IMR-90 (cell line): Measurements from ENCODE around the gene RGS9.

Experiments used
- BHLHE40 ChIP-seq: fragments of 150-350 bp; IDR thresholded peaks from 2 replicates; pipeline ENCODE4 v1.6.1; 2016; ENCODE audit warnings: mild to moderate bottlenecking, low read depth, low read length
- CEBPB ChIP-seq: IDR thresholded peaks from 2 replicates; pipeline ENCODE4 v1.6.1; 2012; ENCODE audit warnings: low read depth, low read length, improper control_type of control experiment
- FOS ChIP-seq: fragments of 150-350 bp; IDR thresholded peaks from 2 replicates; pipeline ENCODE4 v1.6.1; 2016; ENCODE audit warnings: low read depth, low read length
- MAFK ChIP-seq: IDR thresholded peaks from 2 replicates; pipeline ENCODE4 v1.6.1; 2012; ENCODE audit warnings: low read depth, low read length, improper control_type of control experiment
- MAZ ChIP-seq: IDR thresholded peaks from 2 replicates; pipeline ENCODE4 v1.6.1; 2012; ENCODE audit warnings: low read depth, mild to moderate bottlenecking, low read length, improper control_type of control experiment, moderate library complexity, borderline replicate concordance
- MXI1 ChIP-seq: IDR thresholded peaks from 2 replicates; pipeline ENCODE4 v1.6.1; 2012; ENCODE audit warnings: low read depth, mild to moderate bottlenecking, low read length, moderate library complexity, borderline replicate concordance
- NFE2L2 ChIP-seq: fragments of 150-350 bp; IDR thresholded peaks from 2 replicates; pipeline ENCODE4 v1.6.1; 2016; ENCODE audit warnings: low read depth, mild to moderate bottlenecking, low read length
- POLR2A ChIP-seq: IDR thresholded peaks from 2 replicates; pipeline ENCODE4 v1.6.1; 2012; ENCODE audit warnings: mild to moderate bottlenecking, low read depth, low read length
- RFX5 ChIP-seq: IDR thresholded peaks from 2 replicates; pipeline ENCODE4 v1.8.0; 2012; ENCODE audit warnings: low read depth, mild to moderate bottlenecking, low read length, moderate library complexity
- TF ChIP-seq, protein P1 (sequence below): conservative IDR thresholded peaks from 2 replicates; pipeline ENCODE4 v1.5.1; 2012; ENCODE audit warnings: mild to moderate bottlenecking, low read depth, low read length, improper control_type of control experiment
- TF ChIP-seq, protein P2 (sequence below): fragments of 150-350 bp; IDR thresholded peaks from 2 replicates; pipeline ENCODE4 v1.6.1; 2016; ENCODE audit warnings: low read depth, mild to moderate bottlenecking, low read length, moderate library complexity, borderline replicate concordance
- TF ChIP-seq, protein P3 (sequence below): fragments of 150-350 bp; IDR thresholded peaks from 2 replicates; pipeline ENCODE4 v1.6.1; 2017; ENCODE audit warnings: mild to moderate bottlenecking, antibody characterized with exemption, low read length, low read depth

DNA sequence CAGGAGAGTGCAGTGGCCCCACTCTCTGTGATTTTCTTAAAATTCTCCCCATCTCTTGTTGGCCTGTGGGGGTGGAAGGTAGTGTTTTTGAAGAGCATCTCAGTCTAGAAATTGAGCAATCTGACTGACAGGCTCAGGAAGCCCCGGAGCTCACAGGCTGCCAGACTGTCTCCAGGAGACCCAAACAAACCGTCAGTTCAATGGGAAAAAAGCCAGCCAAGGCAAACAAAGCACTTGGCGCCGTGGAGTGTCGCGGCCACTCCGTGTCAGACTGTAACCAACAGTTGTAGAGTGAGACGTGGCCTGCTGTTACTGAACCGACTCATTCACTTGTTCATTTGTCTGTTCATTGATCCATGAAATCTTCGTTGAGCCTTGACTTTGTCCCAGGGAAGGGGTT is 33.7 kb downstream of the RGS9 start:
- TF ChIP-seq MXI1 (no peak), CEBPB (peak; percentile 88), POLR2A (no peak), MAFK (no peak), RFX5 (no peak), BHLHE40 (no peak), MAZ (no peak), NFE2L2 (no peak), FOS (no peak)
- TF ChIP-seq, protein P1, sequence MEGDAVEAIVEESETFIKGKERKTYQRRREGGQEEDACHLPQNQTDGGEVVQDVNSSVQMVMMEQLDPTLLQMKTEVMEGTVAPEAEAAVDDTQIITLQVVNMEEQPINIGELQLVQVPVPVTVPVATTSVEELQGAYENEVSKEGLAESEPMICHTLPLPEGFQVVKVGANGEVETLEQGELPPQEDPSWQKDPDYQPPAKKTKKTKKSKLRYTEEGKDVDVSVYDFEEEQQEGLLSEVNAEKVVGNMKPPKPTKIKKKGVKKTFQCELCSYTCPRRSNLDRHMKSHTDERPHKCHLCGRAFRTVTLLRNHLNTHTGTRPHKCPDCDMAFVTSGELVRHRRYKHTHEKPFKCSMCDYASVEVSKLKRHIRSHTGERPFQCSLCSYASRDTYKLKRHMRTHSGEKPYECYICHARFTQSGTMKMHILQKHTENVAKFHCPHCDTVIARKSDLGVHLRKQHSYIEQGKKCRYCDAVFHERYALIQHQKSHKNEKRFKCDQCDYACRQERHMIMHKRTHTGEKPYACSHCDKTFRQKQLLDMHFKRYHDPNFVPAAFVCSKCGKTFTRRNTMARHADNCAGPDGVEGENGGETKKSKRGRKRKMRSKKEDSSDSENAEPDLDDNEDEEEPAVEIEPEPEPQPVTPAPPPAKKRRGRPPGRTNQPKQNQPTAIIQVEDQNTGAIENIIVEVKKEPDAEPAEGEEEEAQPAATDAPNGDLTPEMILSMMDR: no peak
- TF ChIP-seq, protein P2, sequence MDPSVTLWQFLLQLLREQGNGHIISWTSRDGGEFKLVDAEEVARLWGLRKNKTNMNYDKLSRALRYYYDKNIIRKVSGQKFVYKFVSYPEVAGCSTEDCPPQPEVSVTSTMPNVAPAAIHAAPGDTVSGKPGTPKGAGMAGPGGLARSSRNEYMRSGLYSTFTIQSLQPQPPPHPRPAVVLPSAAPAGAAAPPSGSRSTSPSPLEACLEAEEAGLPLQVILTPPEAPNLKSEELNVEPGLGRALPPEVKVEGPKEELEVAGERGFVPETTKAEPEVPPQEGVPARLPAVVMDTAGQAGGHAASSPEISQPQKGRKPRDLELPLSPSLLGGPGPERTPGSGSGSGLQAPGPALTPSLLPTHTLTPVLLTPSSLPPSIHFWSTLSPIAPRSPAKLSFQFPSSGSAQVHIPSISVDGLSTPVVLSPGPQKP: no peak
- TF ChIP-seq, protein P3, sequence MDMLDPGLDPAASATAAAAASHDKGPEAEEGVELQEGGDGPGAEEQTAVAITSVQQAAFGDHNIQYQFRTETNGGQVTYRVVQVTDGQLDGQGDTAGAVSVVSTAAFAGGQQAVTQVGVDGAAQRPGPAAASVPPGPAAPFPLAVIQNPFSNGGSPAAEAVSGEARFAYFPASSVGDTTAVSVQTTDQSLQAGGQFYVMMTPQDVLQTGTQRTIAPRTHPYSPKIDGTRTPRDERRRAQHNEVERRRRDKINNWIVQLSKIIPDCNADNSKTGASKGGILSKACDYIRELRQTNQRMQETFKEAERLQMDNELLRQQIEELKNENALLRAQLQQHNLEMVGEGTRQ: no peak
